ENCODE results near the gene APOB.

DNA sequence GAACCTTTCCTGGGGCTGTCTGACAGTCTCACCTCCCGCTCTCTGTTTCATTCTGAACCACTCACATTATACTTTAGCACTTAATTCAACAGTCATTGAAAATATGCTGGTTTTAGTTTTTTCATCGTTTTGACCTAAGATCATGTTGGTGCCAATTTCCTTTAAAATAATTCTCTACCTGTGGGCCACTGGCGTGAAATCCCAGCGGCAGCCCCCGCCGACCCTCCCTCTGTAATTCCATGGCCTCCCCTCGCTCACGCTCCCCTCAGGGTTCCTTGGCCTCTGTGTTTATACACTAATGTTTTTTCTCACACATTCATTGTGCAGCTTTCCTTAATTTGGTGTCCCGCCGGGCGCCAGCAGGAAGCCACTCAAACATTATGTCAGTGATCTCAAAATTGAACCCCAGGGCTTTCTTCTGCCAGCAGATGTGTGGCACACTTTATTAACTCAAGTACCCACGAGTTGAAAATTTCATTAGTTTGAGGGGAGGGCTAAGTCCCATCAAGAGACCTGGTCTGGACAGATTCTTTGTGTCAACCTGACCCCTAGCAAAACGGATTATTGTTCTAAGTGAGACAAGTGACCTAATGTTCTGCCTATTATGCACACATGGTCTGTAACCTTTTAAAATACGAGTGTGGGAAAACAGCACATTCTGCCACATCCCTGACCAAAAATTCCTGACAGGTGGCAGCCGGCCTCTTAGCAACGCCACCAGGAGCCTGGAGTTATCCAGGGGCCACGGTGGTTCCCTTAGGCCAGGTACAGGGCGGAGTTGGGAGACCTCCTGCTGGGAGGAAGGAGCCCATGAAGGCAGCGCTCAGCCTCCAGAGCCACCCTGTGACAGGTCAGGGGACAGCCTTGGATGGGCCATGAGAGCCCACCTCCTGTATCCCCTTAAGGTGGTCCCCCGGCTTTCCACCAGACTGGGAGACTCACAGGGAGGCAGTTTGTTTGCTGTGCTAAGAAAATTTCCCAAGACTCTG is 53.1 kb downstream of the APOB start:
- TF ChIP-seq EZH2phosphoT487 (IDR thresholded peaks at IDR 0.05; ENCODE audit: borderline replicate concordance, low read length) (no peak), EZH2 (IDR thresholded peaks at IDR 0.05; ENCODE audit: low read length, unreplicated experiment) (no peak)
- TF ChIP-seq, protein P1, sequence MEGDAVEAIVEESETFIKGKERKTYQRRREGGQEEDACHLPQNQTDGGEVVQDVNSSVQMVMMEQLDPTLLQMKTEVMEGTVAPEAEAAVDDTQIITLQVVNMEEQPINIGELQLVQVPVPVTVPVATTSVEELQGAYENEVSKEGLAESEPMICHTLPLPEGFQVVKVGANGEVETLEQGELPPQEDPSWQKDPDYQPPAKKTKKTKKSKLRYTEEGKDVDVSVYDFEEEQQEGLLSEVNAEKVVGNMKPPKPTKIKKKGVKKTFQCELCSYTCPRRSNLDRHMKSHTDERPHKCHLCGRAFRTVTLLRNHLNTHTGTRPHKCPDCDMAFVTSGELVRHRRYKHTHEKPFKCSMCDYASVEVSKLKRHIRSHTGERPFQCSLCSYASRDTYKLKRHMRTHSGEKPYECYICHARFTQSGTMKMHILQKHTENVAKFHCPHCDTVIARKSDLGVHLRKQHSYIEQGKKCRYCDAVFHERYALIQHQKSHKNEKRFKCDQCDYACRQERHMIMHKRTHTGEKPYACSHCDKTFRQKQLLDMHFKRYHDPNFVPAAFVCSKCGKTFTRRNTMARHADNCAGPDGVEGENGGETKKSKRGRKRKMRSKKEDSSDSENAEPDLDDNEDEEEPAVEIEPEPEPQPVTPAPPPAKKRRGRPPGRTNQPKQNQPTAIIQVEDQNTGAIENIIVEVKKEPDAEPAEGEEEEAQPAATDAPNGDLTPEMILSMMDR (conservative IDR thresholded peaks at IDR 0.05; ENCODE audit: low read depth, low read length): no peak

All from PC-3 (cell line).